Effector CD8-positive, alpha-beta T cell (primary cell): Measurements from ENCODE around the gene KRTCAP3.

Experiments
- DNase-seq: peaks from one replicate; lab custom pipeline; 2025; lab: John Stamatoyannopoulos, UW

Gene KRTCAP3

GRCh38 chr2:27441226-27441926, 805 bp upstream of the KRTCAP3 start:
- no peak for DNase-seq

DNA sequence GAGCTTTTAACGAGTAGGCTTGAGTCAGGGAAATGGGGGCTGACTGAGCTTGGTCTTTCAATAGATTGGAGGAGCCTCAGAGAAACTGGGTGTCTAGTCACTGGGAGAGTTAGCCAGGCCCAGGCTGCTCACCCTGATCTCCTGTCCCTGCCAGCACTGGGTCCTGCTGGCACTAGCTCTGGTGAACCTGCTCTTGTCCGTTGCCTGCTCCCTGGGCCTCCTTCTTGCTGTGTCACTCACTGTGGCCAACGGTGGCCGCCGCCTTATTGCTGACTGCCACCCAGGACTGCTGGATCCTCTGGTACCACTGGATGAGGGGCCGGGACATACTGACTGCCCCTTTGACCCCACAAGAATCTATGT, 720 bp downstream of the KRTCAP3 start:
- no peak for DNase-seq

- no peak for DNase-seq
Observed at GRCh38 chr2:27445155-27445554, 3.0 kb downstream of the KRTCAP3 start.

DNA sequence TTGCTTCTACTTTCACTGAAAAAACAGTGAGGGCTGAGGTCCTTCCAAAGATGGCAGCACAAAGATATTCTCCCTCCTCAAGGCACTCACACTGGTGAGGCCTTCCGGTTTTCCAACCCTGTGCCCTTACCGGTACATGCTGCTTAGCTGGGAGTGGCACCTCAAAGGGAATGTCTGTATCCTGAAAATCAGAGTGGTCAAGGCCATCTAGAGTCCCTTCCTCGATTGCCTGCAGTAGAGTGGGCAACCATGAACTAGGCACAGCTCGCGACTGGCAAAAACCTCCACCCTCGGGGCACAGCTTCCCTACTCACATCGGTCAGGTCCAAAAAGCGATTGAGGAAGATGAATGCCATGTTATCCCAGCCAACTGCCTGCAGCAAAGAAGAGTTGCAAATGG, 3.4 kb downstream of the KRTCAP3 start:
- DNase-seq, result no peak

DNA sequence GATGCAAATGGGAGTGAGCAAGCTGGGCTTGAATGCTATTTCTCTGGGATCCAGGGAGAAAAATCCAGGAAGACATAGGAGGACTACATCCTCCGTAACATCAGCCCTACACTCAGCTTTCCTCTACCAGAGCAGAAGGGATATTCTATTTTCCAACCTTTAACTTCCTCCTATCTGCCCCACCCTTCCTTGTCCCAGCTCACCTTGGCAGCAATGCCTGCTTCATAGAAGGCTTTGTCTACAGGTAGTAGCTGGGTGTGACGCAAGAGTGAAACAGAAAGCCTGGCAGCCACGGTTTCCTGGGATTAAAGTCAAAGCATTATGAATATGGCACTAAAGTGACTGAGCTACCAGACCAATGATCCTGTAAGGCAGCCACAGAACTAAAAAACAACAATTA, 3.9 kb downstream of the KRTCAP3 start:
- DNase-seq, result no peak

DNA sequence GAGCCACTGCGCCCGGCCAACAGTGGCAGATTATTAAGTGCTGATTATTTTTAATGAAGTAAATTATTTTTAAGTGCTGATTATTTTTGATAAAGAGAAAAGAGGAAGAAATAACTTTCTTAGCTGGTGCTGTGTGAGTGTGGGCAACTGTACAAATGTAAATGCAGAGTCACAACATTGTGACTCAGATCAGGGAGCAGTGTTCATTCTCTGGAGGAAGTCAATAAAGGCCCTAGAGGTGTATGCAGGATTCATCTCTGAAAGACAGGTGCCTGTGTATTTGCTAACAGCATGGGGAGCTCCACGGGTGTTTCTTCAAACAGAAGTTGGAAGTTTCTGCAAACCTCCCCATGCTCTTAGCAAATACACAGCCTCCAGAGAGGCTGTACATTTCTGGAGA, 6.2 kb downstream of the KRTCAP3 start:
- no peak for DNase-seq

DNA sequence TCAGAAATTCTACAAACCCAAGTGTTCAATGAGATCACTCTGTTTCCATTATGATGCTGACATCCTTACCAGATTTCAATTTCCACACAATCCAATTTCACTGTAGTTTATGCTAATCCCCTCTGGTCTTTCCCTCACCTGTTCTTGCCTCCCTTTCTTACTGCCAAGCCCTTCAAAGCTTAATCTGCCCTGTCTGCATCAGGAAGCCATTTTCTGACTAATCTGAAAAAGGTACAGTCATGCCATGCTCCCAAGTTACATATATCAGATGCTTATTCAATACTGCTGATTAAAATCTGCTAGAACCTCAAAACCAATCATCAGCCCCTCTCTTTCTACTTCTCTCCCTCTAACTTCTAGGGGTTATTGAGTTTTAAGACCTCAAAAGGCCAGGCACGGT, 8.9 kb downstream of the KRTCAP3 start:
- no peak for DNase-seq

GRCh38 chr2:27453968-27454367, 11.8 kb downstream of the KRTCAP3 start:
- no peak for DNase-seq

- DNase-seq, result no peak
Observed at GRCh38 chr2:27461118-27461517, 18.9 kb downstream of the KRTCAP3 start.

- no peak for DNase-seq
Observed at GRCh38 chr2:27464443-27464842, 22.3 kb downstream of the KRTCAP3 start.

DNA sequence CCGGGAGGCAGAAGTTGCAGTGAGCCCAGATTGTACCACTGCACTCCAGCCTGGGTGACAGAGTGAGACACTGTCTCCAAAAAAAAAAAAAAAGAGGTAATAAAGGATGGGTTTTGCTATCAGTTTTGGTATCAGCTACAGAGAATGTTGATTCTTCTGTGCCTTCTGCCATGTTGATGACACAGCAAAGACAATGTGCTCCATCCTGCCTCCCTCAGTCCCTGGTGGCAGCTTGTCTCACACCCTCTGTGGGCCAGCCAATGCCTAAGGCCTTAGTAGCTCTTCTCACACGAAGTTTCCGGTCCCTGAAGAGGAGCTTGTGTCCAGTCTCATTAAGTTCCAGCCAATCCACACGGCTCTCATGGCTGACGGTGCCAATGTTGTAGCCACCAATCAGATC, 29.8 kb downstream of the KRTCAP3 start:
- no peak for DNase-seq

DNA sequence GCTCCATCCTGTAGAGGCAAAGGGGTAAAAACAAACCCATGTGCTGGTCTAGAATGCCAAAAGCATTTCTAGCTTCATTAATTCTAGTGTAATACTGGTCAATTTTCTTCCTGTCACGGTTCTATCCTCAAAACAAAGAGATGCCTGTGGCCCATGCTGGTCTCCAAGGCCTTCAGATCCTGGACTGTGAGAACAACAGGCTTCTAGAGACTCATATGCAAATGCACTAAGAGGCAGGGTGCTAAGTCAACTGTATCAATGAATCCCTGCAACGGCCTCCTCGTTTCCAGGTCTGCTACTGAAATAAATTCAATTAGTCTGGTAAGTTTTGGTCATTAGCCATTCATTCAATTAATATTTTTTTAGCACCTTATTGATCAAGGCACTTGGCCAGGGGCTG, 43.3 kb downstream of the KRTCAP3 start:
- DNase-seq, result no peak

DNA sequence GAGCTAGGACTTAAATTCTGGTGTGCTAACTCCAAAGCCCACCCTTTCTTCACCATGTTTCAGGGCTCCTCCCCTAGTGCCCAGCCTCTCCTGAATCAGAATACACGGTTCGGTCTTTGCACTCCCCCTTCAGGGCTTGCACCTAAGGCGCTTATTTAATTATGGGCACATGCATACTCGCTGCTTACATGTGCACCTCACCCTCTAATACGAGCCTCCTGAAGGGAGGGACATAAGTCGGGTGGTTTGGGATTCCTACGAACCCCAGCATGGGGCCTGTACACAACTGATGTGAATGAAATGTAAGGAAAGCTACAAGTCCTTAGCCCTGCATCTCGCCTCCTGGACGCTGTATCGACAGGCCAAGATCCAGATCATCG, 46.9 kb downstream of the KRTCAP3 start:
- DNase-seq, result no peak

GRCh38 chr2:27489498-27490397, 47.6 kb downstream of the KRTCAP3 start, which contains the start of gene IFT172:
Gene IFT172 (minus strand): TSS chr2:27489743. CDS start chr2:27489653, 90 bp downstream.
- peak; percentile 99 for DNase-seq

- DNase-seq, result no peak
Observed at GRCh38 chr2:27492557-27492956, 50.4 kb downstream of the KRTCAP3 start.

DNA sequence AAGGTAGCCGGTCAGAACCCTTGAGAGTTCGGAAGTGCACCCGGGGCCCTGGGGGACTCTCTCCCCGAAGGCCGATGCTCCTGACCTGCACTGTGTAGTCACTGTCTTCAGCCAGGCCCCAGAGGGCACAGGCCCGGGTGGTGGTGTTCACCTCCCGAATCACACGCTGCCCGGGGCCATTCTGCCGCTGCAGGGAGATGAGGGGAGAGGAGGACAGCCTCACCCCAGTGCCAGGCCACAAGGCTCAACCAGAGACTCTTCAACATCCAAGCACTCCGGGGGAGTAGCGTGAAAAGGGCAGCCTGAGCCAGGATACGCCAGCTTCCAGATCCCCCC, 51.7 kb downstream of the KRTCAP3 start:
- DNase-seq, result no peak
